ENCODE measurements around the gene LCOR. TPM values are rescaled to one million over a fixed set of nuclear protein-coding genes. Genes with fewer than 3 reads are reported as not detected.
A peak's percentile ranks its signal among the peaks of the same experiment; 100 is the strongest.

The LCOR gene
- total and polyA plus RNA-seq, 2 of the 4 experiments (the other 2 are of a cell fraction): 3.7 to 36.9 TPM

DNA sequence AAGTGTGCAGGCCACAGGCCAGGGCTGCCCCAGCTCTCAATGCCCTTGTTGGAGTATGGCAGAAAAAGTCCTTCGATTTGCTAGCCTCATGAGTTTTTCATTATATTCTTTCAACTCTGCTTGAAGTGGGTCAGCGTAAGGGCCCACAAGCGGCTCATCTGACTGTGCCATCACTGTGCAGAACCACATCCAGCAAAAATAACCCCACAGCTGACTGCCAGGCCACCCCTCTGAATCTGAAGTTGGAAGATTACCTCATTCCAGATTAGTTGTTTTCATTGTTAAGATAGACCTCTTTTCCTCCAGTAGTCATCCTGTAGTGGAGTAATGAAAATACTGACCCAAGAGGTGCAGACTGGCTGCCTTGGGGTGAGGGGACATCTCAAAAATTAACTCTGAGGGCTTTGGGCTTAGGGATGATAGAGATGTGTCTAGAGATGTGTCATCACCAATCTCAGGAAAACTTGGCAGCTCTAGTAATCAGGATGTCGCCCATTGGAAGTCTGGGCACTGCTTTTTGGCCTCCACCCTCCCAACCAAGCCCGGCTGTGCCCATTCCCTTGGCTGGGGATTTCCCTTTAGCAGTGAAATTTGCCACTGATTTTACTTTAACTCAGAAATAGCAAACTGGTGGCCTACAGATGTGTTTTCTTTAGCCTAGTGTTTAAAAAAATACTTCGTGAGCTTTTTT, 164.3 kb downstream of the LCOR start:
- H2AK9ac ChIP-seq (replicated peaks; ENCODE audit: low read depth, low read length, poor library complexity): no peak overlapping the region
- DNase-seq (peak; percentile 10), ATAC-seq (ENCODE audit: low read depth) (no peak)
- H3K9me3 ChIP-seq (ENCODE audit: control insufficient read depth, insufficient read depth, low read length): no peaks in the 10 kb centered on the region
- peaks cover 8% of the 10 kb centered on the region for H3K4me1 ChIP-seq (ENCODE audit: control insufficient read depth, insufficient read depth, low read length)
- H3K9me1 ChIP-seq (ENCODE audit: insufficient read depth, low read length): peaks cover 22% of the 10 kb centered on the region
- H2BK15ac ChIP-seq (ENCODE audit: low read depth, low read length): no peak overlapping the region
- H4K20me1 ChIP-seq (ENCODE audit: insufficient read depth, low read length): 0 out of 2 replicates have a peak, but pooled peaks cover 3% of the 10 kb centered on the region
- no peak overlapping the region for H2BK120ac ChIP-seq (ENCODE audit: low read depth, low read length)
- 67% methylated on average over 1 of the region's 6 CpGs; no CpG with 5 or more reads in 1 of the 2 experiments for WGBS, 2 experiments (ENCODE audit: extremely low coverage in 2 of 2, insufficient read length in 1 of 2)
- POLR2A ChIA-PET (ENCODE audit: unreplicated experiment): no interaction called here
- no peak overlapping the region for H3K14ac ChIP-seq (replicated peaks; ENCODE audit: low read depth, low read length)
- H4K8ac ChIP-seq (ENCODE audit: low read depth in 2 of 2, low read length in 2 of 2): no peak overlapping the region
- no peak overlapping the region for H3K4me3 ChIP-seq (ENCODE audit: insufficient read depth, low read depth, low read length)
- no peak overlapping the region for H3K18ac ChIP-seq (ENCODE audit: low read depth, low read length)
- no peaks in the 10 kb centered on the region for H3K36me3 ChIP-seq (ENCODE audit: control insufficient read depth, insufficient read depth, low read length)
- H4K91ac ChIP-seq (ENCODE audit: insufficient read depth, low read depth, low read length): no peak overlapping the region
- H2AK5ac ChIP-seq (ENCODE audit: low read depth, low read length): no peak overlapping the region
- intact Hi-C loops (cut with micrococcal nuclease) (no loop called here), in situ Hi-C loops (cut with MboI; ENCODE audit: low sequenced_read_pairs) (no loop called here), dilution Hi-C loops (cut with HindIII; ENCODE audit: low sequenced_read_pairs, unreplicated experiment) (no loop called here)
- H3K27ac ChIP-seq (ENCODE audit: insufficient read depth, low read length): no peak overlapping the region
- H2AFZ ChIP-seq (replicated peaks; ENCODE audit: low read length, poor library complexity): no peak overlapping the region
- no peak overlapping the region for H2BK20ac ChIP-seq (ENCODE audit: low read depth, low read length)
- no peak overlapping the region for H3K23ac ChIP-seq (ENCODE audit: low read depth, low read length)
- no peak overlapping the region for H2BK5ac ChIP-seq (ENCODE audit: low read depth, low read length, poor library complexity, severe bottlenecking)
- BruUV-seq (replicated peaks): no TSS peak
- H3K4ac ChIP-seq (ENCODE audit: low read depth, low read length): no peak overlapping the region
- peaks cover 0 to 8% of the 10 kb centered on the region in 2 experiments; a peak in 1 of 4 replicates for H3K79me1 ChIP-seq (ENCODE audit: low read depth in 1 of 2, low read length in 2 of 2)
- H3K56ac ChIP-seq (ENCODE audit: extremely low read depth, insufficient read depth, low read length): no peak overlapping the region
- TF ChIP-seq MXI1 (IDR thresholded peaks at IDR 0.05; ENCODE audit: borderline replicate concordance, low read depth, low read length): no peak
- TF ChIP-seq CEBPB (IDR thresholded peaks at IDR 0.05; ENCODE audit: low read depth, low read length): no peak
- TF ChIP-seq CTCF (conservative IDR thresholded peaks at IDR 0.05; ENCODE audit: low read depth, low read length): no peak
- TF ChIP-seq CHD1 (IDR thresholded peaks at IDR 0.05; ENCODE audit: low read depth, low read length): no peak
- H4K5ac ChIP-seq (ENCODE audit: low read depth, low read length): no peak overlapping the region
- no peaks in the 10 kb centered on the region for H3K27me3 ChIP-seq (ENCODE audit: control insufficient read depth, insufficient read depth, low read length)
- H3K9ac ChIP-seq (ENCODE audit: low read depth, low read length): no peak overlapping the region
- H3K4me2 ChIP-seq (ENCODE audit: low read depth, low read length): no peak overlapping the region
- CTCF ChIA-PET: interaction anchor here (1.0 kb wide), 1 partner anchor 29 kb away, joined by 3 read pairs; no protein-coding TSS in a partner anchor

Data from IMR-90 (cell line).